ENCODE data around the gene EPHA2.
A peak's percentile ranks its signal among the peaks of the same experiment; 100 is the strongest.

EPHA2 gene

DNA sequence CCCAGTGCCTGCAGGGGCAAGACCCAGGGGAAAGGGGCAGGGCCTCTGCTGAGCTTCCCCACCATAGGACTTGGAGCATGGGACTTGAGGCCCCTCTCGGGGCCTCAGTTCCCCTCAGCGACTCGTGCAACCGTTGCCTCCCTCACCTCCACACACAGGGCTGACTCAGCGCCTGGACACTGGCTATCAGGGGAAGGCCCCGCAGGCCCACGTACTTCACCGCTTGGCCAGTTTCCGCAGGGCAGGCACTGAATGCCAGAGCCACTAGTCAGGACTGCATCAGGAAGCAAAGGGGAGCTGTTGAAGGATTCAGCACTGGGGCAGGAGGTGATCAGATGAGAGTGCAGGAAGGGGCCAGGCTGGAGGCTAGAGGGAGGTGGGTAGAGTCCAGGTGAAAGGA, 66.9 kb downstream of the EPHA2 start:
- no peak for DNase-seq

DNA sequence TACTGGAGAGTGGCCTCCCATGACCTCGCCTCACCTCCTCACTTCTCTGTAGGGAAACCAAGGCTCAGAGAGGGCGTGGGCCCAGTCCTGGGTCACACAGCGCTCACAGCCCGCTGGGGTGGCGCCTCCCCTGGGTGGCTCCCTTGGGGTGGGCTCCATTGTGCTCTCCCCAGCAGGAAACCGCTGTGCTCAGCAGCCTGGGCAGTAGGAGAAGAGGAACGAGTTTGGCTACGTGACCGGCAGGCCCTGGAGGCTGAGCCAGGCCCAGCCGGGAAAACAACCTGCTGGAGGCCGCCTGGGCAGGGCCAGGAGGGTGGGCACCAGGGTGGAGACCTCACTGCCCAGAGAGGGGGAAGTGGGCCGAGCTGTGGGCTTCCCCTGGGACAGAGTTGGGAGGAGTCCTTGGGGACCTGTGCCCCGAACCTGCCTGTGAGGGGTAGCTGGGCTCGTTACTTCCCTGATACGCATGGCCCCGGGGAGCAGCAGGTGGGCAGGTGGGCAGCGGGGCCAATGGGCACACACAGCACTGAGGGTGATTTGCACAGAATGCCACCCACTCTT, 67.4 kb downstream of the EPHA2 start:
- DNase-seq, result no peak

DNA sequence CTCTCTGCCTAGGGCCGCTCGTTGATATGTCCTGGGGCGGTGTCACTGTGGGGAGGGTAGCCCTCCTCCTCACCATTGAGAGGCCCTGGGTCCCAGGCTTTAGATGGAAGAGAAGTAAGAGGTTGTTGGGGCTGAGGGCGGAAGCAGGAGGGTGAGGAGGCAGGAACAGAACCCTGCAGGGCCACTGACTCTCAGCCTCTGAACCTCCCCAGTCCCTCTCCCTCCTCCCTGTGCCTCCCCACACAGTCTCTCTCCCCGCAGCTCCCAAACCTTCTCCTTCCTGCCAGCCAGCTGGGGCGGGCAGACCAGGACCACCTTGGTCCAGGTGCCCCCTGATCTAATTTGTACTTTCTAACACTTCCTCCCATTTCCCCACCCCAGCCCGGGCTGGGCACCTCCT, 68.1 kb downstream of the EPHA2 start:
- no peak for DNase-seq

DNA sequence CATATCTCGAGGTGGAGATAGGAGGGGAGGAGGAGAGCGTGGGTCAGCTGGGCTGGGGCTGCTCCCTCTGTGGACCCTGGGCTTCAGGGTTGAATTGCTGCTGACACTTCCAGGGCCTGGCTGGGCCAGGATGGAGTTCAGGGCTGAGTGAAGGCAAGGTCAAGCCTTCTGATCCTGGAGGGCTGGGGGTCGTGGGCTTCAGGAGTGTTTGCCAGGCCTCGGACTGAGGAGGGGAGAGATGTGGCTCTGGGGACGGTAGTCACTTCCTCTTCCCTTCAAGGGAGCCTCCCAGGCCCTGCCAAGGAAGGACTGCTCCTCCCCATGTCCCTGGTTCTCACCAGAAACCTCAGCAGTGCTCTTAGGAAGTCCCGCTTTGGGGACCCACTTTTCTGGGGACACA, 70.3 kb downstream of the EPHA2 start:
- DNase-seq, result no peak

DNA sequence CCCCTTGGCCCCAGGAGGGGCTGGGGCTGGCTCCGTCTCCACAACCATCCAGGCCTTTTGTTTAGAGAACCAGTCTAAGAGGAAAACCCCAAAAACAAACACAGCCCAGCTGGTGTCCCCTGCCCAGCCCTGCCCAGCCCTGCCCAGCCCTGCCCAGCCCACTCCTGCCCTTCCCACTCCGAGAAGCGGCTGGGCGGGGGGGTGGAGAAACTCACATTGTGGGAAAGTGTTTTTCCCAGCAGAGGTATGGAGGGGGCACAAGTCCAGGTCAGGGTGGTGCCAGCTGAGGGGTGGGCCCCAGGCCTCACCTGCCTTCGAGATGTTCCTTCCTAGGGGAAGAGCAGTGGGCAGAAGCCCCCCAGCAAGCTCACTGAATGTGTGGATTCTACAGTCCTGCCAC, 72.4 kb downstream of the EPHA2 start:
- DNase-seq, result no peak

DNA sequence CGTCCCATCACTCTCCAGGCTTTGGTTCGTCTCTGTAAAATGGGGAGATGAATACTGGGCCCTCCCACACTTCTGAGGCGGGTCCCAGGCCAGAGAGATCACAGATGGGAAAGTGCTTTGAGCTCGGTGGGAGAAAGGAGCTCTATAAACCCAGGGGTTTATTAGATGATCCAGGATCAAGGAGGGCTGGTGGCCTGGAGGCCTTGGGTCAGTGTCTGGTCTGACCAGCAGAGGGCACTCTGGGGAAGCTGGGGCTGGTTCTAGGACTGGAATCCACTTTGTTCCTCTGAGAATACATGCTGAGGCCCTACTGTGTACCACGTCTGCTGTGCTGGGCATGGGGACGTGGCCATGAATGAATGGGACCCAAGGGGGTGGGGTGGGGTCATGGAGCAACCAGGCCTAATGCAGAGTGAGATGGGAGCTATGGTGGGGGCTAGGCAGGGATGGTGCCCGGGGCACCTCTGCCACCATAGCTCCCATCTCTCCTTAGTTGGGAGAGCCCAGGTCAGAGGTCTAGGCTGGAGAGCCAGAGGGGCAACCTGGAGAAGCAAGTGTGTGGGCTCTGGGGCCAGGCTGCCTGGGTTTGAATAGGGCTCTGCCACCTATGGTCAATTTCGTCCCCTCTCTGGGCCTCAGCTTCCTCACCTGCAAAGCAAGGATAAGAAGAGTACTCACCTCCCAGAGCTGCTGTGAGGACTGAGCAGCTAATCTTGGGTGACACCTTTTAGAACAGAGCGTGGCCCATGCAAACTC, 73.4 kb downstream of the EPHA2 start:
- peak; percentile 51 for DNase-seq

DNA sequence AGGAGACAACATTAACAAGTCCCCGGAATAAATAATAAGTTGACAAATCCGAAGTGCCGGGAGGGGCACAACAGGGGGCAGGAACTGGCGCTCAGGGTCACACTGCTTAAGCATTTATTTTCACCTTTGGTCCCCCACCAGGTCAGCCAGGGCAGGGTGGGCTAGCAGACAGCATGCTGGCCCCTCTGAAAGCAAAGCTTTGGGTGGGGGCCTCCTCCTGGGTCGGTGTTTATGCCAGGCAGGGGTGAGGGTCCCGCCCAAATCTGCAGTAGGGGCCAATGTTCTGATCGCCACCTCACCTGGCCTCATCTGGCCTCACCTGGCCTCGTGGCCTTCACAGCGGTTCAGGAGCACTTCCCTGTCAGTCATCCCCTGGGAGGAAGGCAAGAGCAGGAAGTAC, 74.2 kb downstream of the EPHA2 start:
- no peak for DNase-seq

DNA sequence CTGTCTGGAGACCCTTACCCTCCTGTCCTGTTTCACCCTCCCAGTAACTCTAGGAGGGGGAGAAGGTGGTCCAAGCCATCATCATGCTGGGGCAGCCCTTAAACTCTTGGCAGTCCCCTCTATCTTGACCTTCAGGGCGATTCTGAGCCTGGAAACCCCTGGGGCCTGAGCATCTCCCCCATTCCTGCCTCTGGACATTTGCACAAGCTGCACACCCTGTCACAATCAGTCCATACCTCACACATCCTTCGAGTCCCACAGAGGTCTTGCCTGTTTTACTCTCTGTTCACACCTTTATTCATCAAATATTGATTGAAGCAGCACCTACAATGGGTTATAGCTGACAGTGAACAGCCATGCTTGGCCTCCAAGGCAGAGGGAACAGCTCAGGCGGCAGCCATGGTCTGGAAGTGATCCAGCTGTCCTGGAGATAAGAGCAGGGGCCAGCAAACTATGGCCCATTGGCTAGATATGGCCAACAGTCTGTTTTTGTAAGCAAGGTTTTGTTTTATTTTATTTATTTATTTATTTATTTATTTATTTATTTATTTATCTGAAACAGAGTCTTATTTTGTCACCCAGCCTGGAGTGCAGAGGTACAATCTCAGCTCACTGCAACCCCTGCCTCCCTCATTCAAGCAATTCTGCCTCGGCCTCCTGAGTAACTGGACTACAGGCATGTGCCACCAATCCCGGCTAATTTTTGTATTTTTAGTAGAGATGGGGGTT, 75.3 kb downstream of the EPHA2 start:
- no peak for DNase-seq

DNA sequence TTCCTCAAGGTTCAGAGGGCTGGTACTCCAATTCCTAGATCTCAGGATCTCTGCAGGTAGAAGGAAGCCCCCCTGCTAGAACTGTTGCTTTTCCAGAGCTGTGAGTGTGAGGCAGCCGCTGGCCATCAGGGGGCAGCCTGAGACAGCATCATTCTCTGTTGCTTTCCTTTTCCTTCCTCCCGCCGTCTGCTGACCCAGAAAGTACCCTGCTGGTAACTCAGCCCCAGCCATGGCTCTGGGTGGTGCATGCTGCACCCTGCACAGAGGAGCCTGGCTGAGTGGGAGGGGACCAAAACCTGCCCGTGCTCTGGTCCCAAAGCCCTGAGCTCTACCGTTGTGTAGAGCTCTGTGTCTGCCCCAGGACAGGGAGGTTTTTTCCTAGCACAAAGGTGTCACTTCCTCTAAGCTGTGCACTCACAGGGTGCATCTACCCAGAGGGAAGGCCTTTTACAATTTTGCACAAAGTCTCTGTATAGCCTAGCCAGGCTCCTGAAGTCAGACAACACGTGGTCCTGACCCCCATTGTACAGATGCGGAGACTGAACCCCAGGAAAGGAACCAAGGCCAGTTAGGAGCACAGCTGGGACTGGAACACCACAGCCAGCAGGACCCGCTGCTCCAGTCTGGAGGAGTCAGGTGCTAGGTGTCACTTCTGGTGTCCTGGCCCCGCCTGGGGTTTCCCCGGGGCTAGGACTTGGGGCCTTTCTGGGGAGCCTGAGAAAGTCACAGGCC, 76.8 kb downstream of the EPHA2 start:
- peak; percentile 90 for DNase-seq

DNA sequence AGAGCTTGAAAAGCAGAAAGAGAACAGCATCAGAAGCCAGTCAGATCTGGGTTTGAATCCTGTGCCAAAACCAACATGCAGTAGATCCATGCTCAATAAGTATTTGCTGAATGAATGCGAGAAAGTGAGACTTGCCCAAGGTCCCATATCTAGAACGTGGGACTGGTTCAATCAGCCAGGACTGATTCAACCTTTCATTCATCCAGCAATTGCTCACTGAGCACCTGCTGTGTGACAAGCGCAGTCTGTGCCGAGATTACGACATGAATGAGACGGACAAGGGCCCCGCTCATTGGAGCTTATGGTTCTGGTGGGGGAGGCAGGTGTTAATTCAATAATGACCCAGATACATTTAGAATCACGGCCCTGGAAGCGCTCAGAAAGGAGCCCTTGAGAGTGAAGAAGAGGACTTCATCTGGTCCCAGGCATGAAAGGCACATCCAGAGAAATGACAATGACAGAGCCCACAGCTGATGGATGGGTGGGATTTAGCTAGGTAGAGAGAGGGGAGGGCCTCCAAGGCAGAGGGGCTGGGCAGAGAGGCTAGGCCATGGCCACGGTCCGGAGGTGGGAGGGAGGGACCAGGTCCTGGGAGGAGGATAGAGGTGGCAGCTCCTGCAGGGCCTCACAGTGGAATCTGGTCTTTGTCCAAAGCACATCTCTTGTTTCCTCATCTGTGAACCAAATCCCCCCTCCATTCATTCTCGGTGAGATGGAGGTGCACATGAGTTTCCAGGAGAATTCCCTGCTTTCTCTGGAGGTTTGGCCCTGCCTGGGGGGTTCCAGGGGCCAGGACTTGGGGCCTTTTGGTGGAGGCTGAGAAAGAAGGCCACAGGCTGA, 78.2 kb downstream of the EPHA2 start:
- no peak for DNase-seq

DNA sequence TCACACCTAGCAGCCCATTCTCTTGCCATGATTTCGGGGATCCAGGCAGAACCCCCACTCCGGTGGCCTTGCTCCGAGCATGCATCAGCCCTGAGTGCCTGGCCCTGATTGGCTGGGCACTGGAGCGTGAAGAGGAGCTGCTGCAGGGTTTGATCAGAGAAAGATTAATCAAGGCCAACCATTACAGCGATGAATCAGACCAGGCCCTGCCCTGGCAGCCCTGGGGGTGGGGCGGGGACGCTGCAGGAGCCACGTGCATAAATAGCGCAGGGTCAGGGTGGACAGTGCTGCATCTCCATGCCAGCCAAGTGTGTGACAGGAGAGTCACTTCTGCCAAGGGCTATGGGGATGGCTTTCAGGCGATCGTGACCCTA, 79.0 kb downstream of the EPHA2 start:
- no peak for DNase-seq

DNA sequence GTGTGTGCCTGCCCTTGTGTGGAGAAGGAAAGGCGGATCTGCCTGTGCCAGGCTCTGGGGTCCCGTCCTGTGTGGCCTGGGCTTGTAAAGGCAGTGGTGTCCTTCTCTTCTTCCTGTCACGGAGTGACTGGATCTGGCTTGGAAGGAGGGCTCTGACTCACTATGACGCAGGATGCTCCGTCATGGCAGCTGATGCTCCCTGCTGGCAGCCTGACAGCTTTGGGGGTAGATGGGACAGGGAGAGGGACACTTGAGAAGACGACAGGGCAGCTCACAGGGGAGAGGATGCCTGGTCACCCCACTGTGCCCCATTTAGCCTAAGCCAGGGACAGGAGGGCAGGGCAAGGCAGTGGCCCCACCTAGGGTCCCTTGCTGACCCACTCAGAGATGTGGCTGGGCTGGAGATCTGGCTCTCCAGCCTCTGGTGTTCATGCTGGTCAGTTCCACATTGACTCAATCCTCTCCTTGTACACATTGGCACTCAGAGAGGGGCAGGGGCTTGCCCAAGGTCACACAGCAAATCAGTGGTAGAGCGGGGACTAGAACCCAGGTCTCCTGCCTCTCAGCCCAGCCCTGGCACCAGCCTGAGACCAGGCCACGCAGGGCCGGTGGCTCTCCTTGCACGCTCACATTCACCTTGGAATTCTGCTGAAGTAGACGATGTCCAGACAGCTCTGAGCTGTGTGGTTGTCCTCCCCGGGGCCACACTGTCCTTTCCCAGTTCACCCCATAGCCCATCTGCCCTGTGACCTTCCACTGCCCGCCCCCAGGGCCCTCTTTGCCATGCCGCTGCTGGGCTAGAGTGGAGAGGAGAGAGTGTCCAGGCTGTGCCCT, 79.6 kb downstream of the EPHA2 start:
- DNase-seq, result no peak

DNA sequence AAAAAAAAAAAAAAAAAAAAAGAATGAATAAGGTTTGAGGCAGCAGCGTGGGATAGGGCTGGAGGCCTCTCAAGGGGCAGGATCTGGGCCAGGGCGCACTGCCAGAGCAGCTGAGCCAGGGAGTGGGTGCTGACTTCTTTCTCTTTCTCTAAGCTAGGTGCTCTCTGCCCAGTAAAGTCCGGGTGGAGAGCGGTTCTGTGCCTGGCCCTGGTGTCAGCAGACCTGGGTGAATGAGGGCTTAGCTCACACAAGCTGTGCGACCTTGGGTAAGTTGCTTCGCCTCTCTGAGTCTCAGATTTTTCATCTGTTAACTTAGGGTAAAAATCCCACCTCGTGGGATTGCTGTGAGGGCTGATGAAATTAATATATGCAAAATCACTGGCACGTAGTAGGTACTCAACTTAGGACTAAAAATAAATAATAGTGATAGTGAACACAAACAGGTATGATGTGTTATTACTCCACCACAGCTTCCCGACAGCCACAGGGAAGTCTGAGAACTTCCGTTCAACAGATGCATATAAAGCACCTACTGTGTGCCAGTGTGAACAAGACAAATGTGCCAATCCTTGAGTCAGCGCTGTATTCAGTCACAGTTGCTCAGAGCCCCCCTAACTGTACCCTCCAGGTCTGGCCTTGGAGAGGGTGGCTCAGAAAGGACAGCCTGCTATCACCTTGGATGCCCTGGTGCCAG, 80.4 kb downstream of the EPHA2 start:
- no peak for DNase-seq

Measured in NCI-H1092 treated with DMSO at 0.1 percent for 48 hours (cell line).